Measurements from ENCODE around the gene PC.
A peak's percentile ranks its signal among the peaks of the same experiment; 100 is the strongest.

The PC gene

DNA sequence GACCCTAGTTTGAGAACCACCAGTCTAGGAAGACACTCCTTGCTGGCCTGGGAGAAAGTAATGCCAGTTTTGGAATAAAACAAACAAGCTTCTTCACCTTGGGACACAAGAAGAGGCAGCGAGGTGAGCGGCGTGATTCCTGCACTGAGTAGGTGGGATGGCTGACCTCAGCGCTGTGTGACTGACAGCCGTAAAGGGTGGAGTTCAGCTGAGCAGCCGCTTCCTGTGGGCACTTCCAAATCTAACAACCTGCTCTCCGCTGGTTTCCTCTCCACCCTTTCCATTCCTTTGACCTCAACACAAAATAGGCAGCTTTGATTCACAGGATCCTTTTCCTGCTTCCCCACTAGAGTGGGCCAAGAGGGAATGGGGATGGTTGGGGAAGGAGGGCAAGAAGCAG, 45.8 kb downstream of the PC start:
- no peak for DNase-seq (ENCODE audit: low read depth in 2 of 2)

- no peak for DNase-seq (ENCODE audit: low read depth in 2 of 2)
Observed at GRCh38 chr11:66910669-66911068, 47.5 kb downstream of the PC start.

DNA sequence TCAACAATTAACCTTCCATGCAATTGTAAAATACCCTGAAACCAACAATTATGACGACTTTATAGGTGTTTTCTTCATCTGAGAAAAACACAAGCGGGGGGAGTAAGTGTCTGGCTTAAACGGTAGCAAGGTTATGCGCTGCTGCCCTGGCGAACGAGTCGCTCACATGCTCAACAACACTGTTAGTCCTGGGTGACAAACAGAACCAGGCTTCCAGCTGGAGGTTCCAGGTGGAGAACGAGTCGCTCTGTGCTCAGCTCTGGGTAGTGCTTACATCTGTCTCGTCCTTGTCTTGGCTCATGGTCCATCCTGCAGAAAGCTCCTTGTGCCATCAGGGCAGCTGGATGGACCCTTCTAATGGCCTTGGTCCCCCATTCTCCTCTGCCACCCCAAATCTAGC, 48.2 kb downstream of the PC start:
- no peak for DNase-seq (ENCODE audit: low read depth in 2 of 2)

DNA sequence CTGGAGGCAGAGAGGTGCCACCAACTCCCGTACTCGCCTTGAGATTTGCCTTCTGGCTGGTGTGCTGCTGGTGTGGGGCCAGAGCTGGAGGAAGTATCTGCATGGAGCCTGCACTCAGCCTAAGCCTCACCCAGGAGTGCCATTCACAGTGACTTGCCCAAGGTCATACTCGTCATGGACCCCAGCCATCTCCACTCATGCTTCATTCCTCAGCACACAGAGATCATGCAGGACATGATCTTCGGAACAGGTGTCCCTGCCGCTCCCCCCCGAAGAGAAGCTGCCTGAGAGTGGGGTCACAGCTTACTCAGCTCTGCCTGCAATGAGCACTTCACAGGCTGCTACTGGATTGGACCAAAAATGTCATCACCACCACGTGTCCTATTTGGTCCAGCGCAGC, 49.0 kb downstream of the PC start:
- no peak for DNase-seq (ENCODE audit: low read depth in 2 of 2)

DNA sequence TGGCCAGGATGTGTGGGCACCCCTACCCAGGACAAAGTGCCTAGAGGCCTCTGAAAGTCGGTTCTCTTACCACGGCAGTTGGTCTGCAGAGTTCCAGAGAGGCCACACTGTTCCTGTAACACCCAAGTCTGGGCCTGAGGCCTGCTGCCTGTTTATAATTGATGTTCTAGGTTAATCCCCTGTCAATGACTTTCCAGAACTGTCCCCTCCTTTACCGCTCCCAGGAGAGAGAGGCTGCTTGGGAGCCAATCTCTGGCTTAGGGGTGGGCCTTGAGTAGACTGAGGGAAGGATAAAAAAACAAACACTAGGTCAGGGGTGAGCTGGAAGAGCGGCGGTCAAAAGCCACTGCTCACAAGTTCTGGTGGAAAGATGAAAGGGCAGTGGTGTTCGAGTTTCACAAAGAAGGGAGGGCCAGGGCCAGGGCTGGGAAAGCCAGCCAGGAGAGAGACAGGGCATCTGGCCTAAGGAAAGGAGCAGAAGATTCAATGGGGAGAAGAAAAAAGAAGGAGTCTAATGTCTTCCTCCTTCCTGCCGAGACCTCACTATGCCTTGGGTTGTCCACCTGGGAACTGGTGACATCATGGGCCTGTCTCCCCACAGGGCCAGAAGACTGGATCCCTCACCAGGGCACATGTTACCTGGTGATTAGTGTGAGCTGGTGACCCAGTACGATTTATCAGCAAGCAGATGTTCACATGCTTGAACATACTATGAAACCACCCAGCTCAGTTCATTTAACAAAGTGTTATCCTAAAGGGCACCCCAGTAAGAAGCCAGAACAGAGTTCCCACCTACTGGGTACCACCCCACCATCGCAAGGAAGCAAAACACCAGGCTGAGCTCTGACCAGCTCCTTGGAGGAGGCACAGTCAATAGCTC, 50.2 kb downstream of the PC start:
- no peak for DNase-seq (ENCODE audit: low read depth in 2 of 2)

GRCh38 chr11:66906061-66906733, 52.0 kb downstream of the PC start:
- DNase-seq (ENCODE audit: low read depth in 2 of 2): no peak

DNA sequence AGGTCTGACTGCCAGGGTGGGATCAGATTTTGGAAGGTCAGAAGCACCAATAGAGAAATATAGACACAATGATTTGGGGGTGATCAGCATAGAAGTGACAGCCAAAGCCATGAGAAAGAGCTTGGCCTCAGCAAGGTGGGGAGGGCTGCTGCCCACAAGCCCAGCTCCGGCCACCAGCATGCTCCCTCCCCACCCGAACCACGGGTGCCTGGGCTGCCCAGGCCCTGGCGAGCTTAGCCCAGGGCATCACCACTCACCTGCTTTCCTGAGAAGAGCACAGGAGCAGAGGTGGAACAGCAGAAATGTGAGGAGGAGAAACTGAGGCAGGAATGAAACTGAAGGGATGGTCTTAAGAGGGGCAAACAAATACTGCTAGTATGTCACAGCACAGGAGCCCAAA, 52.6 kb downstream of the PC start:
- DNase-seq (ENCODE audit: low read depth in 2 of 2): no peak

DNA sequence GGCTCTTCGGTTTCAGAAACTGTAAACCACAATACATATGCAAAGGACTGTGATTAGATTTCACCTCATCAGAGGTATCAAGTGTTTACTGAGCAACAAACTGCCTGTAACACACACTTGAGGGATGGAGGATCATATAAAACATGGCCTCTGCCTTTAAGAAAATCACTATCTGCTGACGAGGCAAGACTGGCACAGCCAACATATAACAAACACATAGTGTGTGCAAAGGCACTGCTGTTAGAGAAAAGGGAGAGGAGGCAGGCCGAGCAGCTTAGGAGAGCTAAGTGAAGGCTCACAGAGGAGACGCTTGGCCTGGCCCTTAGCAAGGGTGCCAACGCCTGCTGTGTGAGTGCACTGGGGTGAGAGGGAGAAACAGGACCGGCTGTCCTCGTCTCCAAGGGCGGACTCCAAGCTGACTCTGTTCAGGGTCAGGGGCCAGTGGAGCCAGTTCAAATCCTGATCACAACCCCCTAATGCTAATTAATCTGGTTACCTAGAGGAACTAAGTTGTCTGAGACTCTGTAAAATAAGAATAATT, 53.1 kb downstream of the PC start:
- no peak for DNase-seq (ENCODE audit: low read depth in 2 of 2)

DNA sequence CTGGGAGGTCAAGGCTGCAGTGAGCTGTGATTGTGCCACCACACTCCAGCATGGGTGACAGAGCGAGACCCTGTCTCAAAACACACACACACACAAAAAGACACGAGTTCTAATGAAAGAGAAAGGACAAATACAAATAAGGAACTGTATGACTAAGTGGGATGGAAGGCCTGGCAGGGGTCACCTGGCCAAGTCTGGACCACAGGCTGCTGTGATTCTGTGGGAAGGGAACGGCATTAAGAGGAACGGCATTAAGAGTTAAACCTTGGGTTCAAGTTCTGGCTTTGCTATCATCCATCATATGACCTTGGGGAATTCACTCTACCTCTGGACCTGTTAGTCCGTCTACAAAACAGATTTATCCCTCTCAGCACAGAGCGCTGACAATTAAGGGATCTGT, 53.6 kb downstream of the PC start:
- no peak for DNase-seq (ENCODE audit: low read depth in 2 of 2)

DNA sequence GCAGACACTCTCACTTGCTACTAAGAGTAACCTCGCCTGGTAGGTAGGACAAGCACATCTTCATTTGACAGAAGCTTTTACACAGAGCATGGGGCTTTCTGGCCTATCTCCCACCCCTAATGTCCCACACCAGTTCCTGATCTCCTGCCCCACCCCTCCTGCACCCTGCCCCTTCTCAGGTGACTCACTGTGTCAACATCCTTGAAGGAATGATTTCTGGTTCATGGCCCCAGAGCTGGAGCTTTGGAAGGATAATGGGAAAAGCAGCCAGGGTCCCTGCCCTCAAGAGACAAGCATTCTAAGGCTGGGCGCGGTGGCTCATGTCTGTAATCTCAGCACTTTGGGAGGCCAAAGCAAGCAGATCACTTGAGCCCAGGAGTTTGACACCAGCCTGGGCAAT, 54.1 kb downstream of the PC start:
- DNase-seq (ENCODE audit: low read depth in 2 of 2): no peak

- no peak for DNase-seq (ENCODE audit: low read depth in 2 of 2)
Observed at GRCh38 chr11:66902486-66903177, 55.6 kb downstream of the PC start.

GRCh38 chr11:66901964-66902390, 56.2 kb downstream of the PC start:
- no peak for DNase-seq (ENCODE audit: low read depth in 2 of 2)

GRCh38 chr11:66894141-66894540, 64.0 kb downstream of the PC start:
- no peak for DNase-seq (ENCODE audit: low read depth in 2 of 2)

DNA sequence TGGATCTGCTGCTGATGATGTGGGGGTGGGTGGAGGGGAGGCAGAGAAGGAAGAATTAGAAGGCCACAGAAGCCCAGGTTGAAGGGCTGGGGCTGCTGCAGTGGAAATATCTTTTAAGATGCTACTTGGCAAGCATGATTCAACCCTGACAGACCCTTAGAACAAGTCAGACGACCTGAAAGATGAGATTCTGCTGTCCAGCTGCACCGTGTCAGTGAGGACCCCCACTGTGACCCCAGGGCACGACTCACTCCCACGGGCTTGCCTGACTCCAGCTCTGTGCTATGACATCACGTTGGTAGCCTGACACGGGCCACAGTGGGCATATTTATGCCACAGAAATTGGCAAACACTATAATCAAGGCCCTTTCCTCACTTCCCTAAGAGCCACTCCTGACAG, 65.3 kb downstream of the PC start:
- no peak for DNase-seq (ENCODE audit: low read depth in 2 of 2)

GRCh38 chr11:66891851-66892660, 66.1 kb downstream of the PC start:
- DNase-seq (ENCODE audit: low read depth in 2 of 2): peak; percentile 42 to 59

- DNase-seq (ENCODE audit: low read depth in 2 of 2): no peak
Observed at GRCh38 chr11:66889960-66890359, 68.2 kb downstream of the PC start.

GRCh38 chr11:66888282-66888681, 69.9 kb downstream of the PC start:
- no peak for DNase-seq (ENCODE audit: low read depth in 2 of 2)

GRCh38 chr11:66887526-66887925, 70.7 kb downstream of the PC start:
- DNase-seq (ENCODE audit: low read depth in 2 of 2): no peak

DNA sequence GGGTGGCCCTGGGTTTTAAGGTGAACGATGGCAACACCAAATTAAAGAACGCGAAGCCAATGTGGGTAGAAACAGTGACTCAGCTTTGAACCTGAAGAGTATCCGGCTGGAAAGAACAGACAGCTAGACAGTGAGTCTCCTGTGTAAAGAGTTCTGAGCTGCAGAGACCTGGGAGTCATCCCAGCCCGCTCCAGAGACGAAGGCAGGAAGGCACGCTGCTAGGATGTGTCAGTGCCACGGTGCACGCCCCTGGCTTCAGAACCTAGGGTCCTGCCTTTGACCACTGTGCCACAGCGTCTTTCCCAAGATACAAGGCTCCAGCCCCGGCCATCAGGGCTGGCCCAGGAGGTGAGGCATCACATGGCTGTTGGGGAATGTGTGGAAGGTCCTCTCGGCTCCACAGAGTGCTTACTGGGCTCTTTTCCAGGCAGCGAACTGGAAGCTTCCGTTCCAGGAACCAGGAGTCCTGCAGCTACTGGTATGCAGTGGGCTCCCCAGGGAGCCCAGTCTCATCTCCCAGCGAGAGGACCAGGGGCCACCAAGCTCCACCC, 71.4 kb downstream of the PC start:
- no peak for DNase-seq (ENCODE audit: low read depth in 2 of 2)

DNA sequence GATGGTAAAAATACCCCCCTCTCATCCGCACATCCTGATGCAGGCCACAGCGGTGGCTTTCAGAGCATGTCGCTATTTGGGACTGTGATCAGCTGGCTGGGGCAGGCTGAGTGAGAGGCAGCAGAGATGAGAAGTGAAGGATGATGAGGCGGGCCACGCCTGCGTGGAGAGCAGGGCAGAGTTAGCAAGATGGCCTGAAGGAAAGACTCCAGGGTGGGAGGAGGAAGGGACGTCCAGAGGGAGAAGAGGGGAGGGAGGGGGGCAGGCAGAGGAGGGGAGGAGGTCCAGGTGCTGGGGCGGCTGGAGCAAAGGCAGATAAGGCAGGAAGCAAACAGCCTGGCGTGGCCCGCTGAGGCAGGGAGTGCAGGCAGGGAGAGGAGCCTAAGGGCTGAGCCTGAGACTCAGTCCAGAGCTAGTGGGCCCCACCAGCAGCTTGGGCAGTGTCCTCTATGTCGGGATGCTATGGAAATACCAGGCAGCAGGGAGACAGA, 72.2 kb downstream of the PC start:
- no peak for DNase-seq (ENCODE audit: low read depth in 2 of 2)

GRCh38 chr11:66885469-66885868, 72.7 kb downstream of the PC start:
- DNase-seq (ENCODE audit: low read depth in 2 of 2): no peak
